IPS DF 6.9 (cell line): ENCODE measurements around the gene CMPK1.

Experiments used
- DNase-seq: peaks from one replicate; pipeline ENCODE4 v3.0.0-alpha.2; 2013; ENCODE audit warnings: low read depth, low spot score
- H3K27ac ChIP-seq: one replicate; pipeline ENCODE4 v1.5.1; 2013; ENCODE audit warnings: low read length, control low read depth
- H3K27me3 ChIP-seq: 2 replicates; pipeline ENCODE4 v1.6.1; 2013; ENCODE audit warnings: mild to moderate bottlenecking, low read length; ENCODE audit not compliant: control insufficient read depth, insufficient read depth
- H3K36me3 ChIP-seq: 2 replicates; pipeline ENCODE4 v1.6.1; 2013; ENCODE audit warnings: low read length; ENCODE audit not compliant: control insufficient read depth, insufficient read depth
- H3K4me1 ChIP-seq: 2 replicates; pipeline ENCODE4 v1.6.1; 2013; ENCODE audit warnings: low read length; ENCODE audit not compliant: control insufficient read depth, insufficient read depth
- H3K4me3 ChIP-seq: 2 replicates; pipeline ENCODE4 v1.5.1; 2013; ENCODE audit warnings: mild to moderate bottlenecking, low read length
- H3K9me3 ChIP-seq: 2 replicates; pipeline ENCODE4 v1.6.1; 2013; ENCODE audit warnings: low read length, inconsistent platforms; ENCODE audit not compliant: control insufficient read depth, insufficient read depth
- WGBS: extraction: QIAGEN DNeasy Blood & Tissue Kit; methylation state at CpG from one replicate; pipeline ENCODE4 v1.1.7; 2013; ENCODE audit warnings: mixed read lengths, missing lambda C conversion rate; ENCODE audit not compliant: insufficient read length, insufficient coverage; 5-methylcytosine and 5-hydroxymethylcytosine counted together

Gene CMPK1

GRCh38 chr1:47407481-47407880 is 73.9 kb downstream of the CMPK1 start:
- Histone ChIP-seq H3K9me3 (no peaks in the 10 kb centered on the region), H3K27me3 (no peaks in the 10 kb centered on the region), H3K4me3 (no peak overlapping the region), H3K36me3 (no peaks in the 10 kb centered on the region), H3K4me1 (no peaks in the 10 kb centered on the region), H3K27ac (no peak overlapping the region)
- no CpG with 5 or more reads among the region's 3 CpGs for WGBS
- no peak for DNase-seq

GRCh38 chr1:47409311-47410067 is 75.9 kb downstream of the CMPK1 start:
- no CpG with 5 or more reads among the region's 12 CpGs for WGBS
- Histone ChIP-seq H3K4me1 (no peaks in the 10 kb centered on the region), H3K27ac (no peak overlapping the region), H3K9me3 (no peaks in the 10 kb centered on the region), H3K27me3 (peaks cover 9% of the 10 kb centered on the region; the same call in 1 of the 2 replicates), H3K36me3 (no peaks in the 10 kb centered on the region), H3K4me3 (no peak overlapping the region)
- no peak for DNase-seq

GRCh38 chr1:47410068-47410455 is 76.5 kb downstream of the CMPK1 start:
- Histone ChIP-seq H3K9me3 (no peaks in the 10 kb centered on the region), H3K36me3 (no peaks in the 10 kb centered on the region), H3K27ac (no peak overlapping the region), H3K4me3 (no peak overlapping the region), H3K4me1 (no peaks in the 10 kb centered on the region), H3K27me3 (peaks cover 15% of the 10 kb centered on the region; the same call in 1 of the 2 replicates)
- DNase-seq, result no peak
- no CpG with 5 or more reads among the region's 3 CpGs for WGBS

- no peak for DNase-seq
- Histone ChIP-seq H3K4me1 (no peaks in the 10 kb centered on the region), H3K9me3 (no peaks in the 10 kb centered on the region), H3K4me3 (no peak overlapping the region), H3K27me3 (peaks cover 26% of the 10 kb centered on the region; the same call in 1 of the 2 replicates), H3K36me3 (no peaks in the 10 kb centered on the region), H3K27ac (no peak overlapping the region)
- WGBS, result no CpG with 5 or more reads among the region's 2 CpGs
These were observed 77.8 kb downstream of the CMPK1 start for GRCh38 chr1:47411436-47411835.

GRCh38 chr1:47412437-47412836 is 78.8 kb downstream of the CMPK1 start:
- DNase-seq, result no peak
- Histone ChIP-seq H3K4me3 (no peak overlapping the region), H3K9me3 (no peaks in the 10 kb centered on the region), H3K36me3 (no peaks in the 10 kb centered on the region), H3K27ac (no peak overlapping the region), H3K27me3 (peaks cover 33% of the 10 kb centered on the region), H3K4me1 (no peaks in the 10 kb centered on the region)
- WGBS, result no CpG with 5 or more reads among the region's 14 CpGs

DNA sequence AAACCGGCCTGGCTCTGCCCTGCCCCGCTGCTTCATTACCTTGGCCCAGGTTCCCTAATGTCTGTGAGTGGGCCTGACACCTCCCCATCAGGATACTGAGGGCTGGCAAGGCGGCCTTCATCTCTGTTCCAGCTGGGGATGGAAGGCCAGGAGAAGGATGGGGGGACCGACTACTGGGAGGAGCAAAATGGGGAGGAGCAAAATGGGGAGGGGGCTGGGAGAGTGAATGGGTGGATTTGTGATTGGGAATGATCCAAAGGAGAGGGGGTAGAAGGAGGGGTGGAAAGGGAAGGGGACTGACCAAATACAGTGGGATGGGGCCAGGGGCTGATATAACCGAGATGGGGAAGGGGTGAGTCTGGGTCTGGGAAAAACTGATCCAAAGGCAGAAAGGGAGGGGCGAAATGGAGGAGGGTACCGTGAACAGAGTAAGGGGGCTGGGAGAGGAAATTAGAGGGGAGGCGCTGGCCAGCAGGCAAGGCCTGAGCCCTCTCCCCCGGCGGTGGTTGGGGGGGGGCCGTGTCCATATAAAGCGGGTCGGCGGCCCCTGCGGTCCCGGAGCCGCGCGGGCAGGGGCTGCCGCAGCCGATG is 82.2 kb downstream of the CMPK1 start, which contains the start of gene FOXE3:
Gene FOXE3 (plus strand): TSS at position 558 of the 591 bp plus-strand sequence. CDS start 31 bp downstream, at position 589.
- Histone ChIP-seq H3K4me3 (peak within 1 kb of the TSS; percentile 17; the same call in 1 of the 2 replicates), H3K9me3 (no peaks in the 10 kb centered on the region), H3K27me3 (peaks cover 60% of the 10 kb centered on the region), H3K27ac (no peak within 1 kb of the TSS), H3K4me1 (no peaks in the 10 kb centered on the region), H3K36me3 (no peaks in the 10 kb centered on the region)
- no peak for DNase-seq
- no CpG with 5 or more reads among the region's 21 CpGs for WGBS

DNA sequence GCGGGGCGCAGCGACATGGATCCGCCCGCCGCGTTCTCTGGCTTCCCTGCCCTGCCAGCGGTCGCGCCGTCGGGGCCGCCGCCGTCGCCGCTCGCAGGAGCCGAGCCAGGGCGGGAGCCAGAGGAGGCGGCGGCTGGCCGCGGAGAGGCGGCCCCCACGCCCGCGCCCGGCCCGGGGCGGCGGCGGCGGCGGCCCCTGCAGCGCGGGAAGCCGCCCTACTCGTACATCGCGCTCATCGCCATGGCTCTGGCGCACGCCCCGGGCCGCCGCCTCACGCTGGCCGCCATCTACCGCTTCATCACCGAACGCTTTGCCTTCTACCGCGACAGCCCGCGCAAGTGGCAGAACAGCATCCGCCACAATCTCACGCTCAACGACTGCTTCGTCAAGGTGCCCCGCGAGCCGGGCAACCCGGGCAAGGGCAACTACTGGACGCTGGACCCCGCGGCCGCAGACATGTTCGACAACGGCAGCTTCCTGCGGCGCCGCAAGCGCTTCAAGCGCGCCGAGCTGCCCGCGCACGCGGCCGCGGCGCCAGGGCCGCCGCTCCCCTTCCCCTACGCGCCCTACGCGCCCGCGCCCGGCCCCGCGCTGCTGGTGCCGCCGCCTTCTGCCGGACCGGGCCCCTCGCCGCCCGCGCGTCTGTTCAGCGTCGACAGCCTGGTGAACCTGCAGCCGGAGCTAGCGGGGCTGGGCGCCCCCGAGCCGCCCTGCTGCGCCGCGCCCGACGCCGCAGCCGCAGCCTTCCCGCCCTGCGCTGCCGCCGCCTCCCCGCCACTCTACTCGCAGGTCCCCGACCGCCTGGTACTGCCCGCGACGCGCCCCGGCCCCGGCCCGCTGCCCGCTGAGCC is 83.0 kb downstream of the CMPK1 start:
- Histone ChIP-seq H3K4me3 (peak overlapping the region; percentile 17; the same call in 1 of the 2 replicates), H3K27ac (no peak overlapping the region), H3K4me1 (no peaks in the 10 kb centered on the region), H3K9me3 (no peaks in the 10 kb centered on the region), H3K36me3 (no peaks in the 10 kb centered on the region), H3K27me3 (peaks cover 63% of the 10 kb centered on the region)
- no peak for DNase-seq
- no CpG with 5 or more reads among the region's 134 CpGs for WGBS

- Histone ChIP-seq H3K36me3 (no peaks in the 10 kb centered on the region), H3K9me3 (no peaks in the 10 kb centered on the region), H3K4me3 (peak overlapping the region; percentile 8; the same call in 1 of the 2 replicates), H3K27ac (no peak overlapping the region), H3K27me3 (peaks cover 64% of the 10 kb centered on the region), H3K4me1 (no peaks in the 10 kb centered on the region)
- DNase-seq, result no peak
- no CpG with 5 or more reads among the region's 39 CpGs for WGBS
These were observed 83.8 kb downstream of the CMPK1 start for GRCh38 chr1:47417170-47418044.

DNA sequence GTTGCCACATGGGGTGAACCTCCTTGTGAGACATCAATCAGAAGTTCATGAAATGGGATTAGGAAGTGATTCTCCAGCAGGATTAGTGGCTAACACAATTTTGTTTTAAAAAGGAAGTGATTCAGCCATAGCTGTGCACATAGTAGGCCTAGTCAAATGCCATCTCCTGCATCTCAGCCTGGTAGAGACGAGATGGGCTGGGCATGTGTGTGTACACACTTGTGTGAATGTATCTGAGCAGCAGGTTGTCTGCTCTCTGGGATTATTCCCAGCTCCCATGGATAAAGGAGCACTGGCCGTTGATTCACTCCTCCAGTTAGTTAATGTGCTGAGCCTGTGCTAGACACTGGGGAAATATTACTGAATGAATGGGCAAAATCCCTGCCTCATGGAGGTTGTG is 84.5 kb downstream of the CMPK1 start:
- no CpG with 5 or more reads among the region's 2 CpGs for WGBS
- Histone ChIP-seq H3K4me1 (no peaks in the 10 kb centered on the region), H3K36me3 (no peaks in the 10 kb centered on the region), H3K27me3 (peaks cover 62% of the 10 kb centered on the region), H3K27ac (no peak overlapping the region), H3K9me3 (no peaks in the 10 kb centered on the region), H3K4me3 (no peak overlapping the region)
- DNase-seq, result no peak
